Peyer's patch (tissue), 4 donors: ENCODE measurements around the gene GFPT2.

Experiments used
- POLR2A ChIP-seq, 2 donors: fragments of 450-650 bp; IDR thresholded peaks; one replicate each; pipeline ENCODE4 v1.5.1; 2017; ENCODE audit warnings: antibody characterized with exemption in 2 of 2, mild to moderate bottlenecking in 2 of 2, moderate library complexity in 2 of 2
- TF ChIP-seq, protein P1 (sequence below), 6 experiments: fragments of 450-650 bp in 4 of 6; fragments of 200-600 bp in 2 of 6; sonication (generic) in 1 of 6; IDR thresholded peaks; one replicate each; pipeline ENCODE4 v1.5.1; 2017 to 2019; ENCODE audit warnings: antibody characterized with exemption in 6 of 6, mild to moderate bottlenecking in 3 of 6, moderate library complexity in 1 of 6

DNA sequence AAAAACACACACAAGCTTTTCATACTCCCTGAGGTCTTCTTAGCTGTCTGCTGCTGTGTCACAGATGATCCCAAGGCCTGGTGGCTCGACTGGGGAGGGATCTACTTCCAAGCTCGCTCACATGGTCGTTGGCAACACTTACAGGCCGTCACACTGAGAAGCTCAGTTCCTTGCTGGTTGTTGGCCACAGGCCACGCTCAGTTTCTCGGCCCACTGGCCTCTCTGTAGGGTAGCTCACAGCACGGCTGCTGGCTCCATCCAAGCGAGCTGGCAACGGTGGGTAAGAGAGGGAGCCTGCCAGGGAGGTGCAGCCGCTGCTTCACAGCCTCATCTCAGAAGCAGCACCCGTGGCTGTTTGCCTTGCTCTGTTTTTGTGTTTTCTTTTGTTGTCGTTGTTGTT is 43.8 kb upstream of the GFPT2 start:
- TF ChIP-seq POLR2A (IDR thresholded peaks at IDR 0.05) = no peak
- TF ChIP-seq, protein P1, sequence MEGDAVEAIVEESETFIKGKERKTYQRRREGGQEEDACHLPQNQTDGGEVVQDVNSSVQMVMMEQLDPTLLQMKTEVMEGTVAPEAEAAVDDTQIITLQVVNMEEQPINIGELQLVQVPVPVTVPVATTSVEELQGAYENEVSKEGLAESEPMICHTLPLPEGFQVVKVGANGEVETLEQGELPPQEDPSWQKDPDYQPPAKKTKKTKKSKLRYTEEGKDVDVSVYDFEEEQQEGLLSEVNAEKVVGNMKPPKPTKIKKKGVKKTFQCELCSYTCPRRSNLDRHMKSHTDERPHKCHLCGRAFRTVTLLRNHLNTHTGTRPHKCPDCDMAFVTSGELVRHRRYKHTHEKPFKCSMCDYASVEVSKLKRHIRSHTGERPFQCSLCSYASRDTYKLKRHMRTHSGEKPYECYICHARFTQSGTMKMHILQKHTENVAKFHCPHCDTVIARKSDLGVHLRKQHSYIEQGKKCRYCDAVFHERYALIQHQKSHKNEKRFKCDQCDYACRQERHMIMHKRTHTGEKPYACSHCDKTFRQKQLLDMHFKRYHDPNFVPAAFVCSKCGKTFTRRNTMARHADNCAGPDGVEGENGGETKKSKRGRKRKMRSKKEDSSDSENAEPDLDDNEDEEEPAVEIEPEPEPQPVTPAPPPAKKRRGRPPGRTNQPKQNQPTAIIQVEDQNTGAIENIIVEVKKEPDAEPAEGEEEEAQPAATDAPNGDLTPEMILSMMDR (IDR thresholded peaks at IDR 0.05) = no peak
